Measurements from ENCODE around the gene LHFPL6.

GRCh38 chr13:39297023-39297422 is 306.0 kb downstream of the LHFPL6 start:
- no peak for TF ChIP-seq RAD21 (IDR thresholded peaks at IDR 0.05; ENCODE audit: low read depth)
- no peak for TF ChIP-seq EGR1 (IDR thresholded peaks at IDR 0.05)
- TF ChIP-seq USF1 (IDR thresholded peaks at IDR 0.05), result no peak
- no peak for TF ChIP-seq TEAD4 (IDR thresholded peaks at IDR 0.05)
- no peak for TF ChIP-seq TAF1 (IDR thresholded peaks at IDR 0.05; ENCODE audit: low read depth)
- TF ChIP-seq EP300 (IDR thresholded peaks at IDR 0.05; ENCODE audit: borderline replicate concordance), result no peak
- no peak for TF ChIP-seq NFIC (IDR thresholded peaks at IDR 0.05)
- no peak for TF ChIP-seq CREB1 (IDR thresholded peaks at IDR 0.05; ENCODE audit: low read depth)
- no peak for TF ChIP-seq TCF12 (IDR thresholded peaks at IDR 0.05; ENCODE audit: low read depth)
- TF ChIP-seq YY1 (IDR thresholded peaks at IDR 0.05; ENCODE audit: low read depth), result no peak
- no peak for TF ChIP-seq REST (IDR thresholded peaks at IDR 0.05; ENCODE audit: low read depth)
- TF ChIP-seq FOXM1 (IDR thresholded peaks at IDR 0.05; ENCODE audit: borderline replicate concordance, low read depth), result no peak
- TF ChIP-seq CEBPB (IDR thresholded peaks at IDR 0.05), result no peak
- TF ChIP-seq MAX (IDR thresholded peaks at IDR 0.05), result no peak
